ENCODE results near the gene ZNF407.

- TF ChIP-seq POLR2AphosphoS5 (IDR thresholded peaks at IDR 0.05; ENCODE audit: low read depth) (no peak), GABPA (IDR thresholded peaks at IDR 0.05; ENCODE audit: low read depth) (no peak), SPI1 (IDR thresholded peaks at IDR 0.05; ENCODE audit: borderline replicate concordance, low read depth) (no peak)
- TF ChIP-seq, protein P1, sequence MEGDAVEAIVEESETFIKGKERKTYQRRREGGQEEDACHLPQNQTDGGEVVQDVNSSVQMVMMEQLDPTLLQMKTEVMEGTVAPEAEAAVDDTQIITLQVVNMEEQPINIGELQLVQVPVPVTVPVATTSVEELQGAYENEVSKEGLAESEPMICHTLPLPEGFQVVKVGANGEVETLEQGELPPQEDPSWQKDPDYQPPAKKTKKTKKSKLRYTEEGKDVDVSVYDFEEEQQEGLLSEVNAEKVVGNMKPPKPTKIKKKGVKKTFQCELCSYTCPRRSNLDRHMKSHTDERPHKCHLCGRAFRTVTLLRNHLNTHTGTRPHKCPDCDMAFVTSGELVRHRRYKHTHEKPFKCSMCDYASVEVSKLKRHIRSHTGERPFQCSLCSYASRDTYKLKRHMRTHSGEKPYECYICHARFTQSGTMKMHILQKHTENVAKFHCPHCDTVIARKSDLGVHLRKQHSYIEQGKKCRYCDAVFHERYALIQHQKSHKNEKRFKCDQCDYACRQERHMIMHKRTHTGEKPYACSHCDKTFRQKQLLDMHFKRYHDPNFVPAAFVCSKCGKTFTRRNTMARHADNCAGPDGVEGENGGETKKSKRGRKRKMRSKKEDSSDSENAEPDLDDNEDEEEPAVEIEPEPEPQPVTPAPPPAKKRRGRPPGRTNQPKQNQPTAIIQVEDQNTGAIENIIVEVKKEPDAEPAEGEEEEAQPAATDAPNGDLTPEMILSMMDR (IDR thresholded peaks at IDR 0.05; ENCODE audit: insufficient read depth, low read length) = no peak
- TF ChIP-seq, protein P2, sequence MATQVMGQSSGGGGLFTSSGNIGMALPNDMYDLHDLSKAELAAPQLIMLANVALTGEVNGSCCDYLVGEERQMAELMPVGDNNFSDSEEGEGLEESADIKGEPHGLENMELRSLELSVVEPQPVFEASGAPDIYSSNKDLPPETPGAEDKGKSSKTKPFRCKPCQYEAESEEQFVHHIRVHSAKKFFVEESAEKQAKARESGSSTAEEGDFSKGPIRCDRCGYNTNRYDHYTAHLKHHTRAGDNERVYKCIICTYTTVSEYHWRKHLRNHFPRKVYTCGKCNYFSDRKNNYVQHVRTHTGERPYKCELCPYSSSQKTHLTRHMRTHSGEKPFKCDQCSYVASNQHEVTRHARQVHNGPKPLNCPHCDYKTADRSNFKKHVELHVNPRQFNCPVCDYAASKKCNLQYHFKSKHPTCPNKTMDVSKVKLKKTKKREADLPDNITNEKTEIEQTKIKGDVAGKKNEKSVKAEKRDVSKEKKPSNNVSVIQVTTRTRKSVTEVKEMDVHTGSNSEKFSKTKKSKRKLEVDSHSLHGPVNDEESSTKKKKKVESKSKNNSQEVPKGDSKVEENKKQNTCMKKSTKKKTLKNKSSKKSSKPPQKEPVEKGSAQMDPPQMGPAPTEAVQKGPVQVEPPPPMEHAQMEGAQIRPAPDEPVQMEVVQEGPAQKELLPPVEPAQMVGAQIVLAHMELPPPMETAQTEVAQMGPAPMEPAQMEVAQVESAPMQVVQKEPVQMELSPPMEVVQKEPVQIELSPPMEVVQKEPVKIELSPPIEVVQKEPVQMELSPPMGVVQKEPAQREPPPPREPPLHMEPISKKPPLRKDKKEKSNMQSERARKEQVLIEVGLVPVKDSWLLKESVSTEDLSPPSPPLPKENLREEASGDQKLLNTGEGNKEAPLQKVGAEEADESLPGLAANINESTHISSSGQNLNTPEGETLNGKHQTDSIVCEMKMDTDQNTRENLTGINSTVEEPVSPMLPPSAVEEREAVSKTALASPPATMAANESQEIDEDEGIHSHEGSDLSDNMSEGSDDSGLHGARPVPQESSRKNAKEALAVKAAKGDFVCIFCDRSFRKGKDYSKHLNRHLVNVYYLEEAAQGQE (IDR thresholded peaks at IDR 0.05; ENCODE audit: insufficient replicate concordance, low read depth) = no peak
These were observed 273.3 kb downstream of the ZNF407 start for GRCh38 chr18:74870950-74871349.
